NCI-H446 treated with DMSO at 0.1 percent for 48 hours (cell line): ENCODE measurements around the gene NEUROG1.
"Not testable (repeated sequence)": the region's sequence is repeated elsewhere in the genome, so short reads cannot be mapped to it uniquely, and the experiment has no call there.

ENCODE experiments used
- DNase-seq: peaks from one replicate; lab custom pipeline; 2025; lab: John Stamatoyannopoulos, UW

NEUROG1 gene

DNA sequence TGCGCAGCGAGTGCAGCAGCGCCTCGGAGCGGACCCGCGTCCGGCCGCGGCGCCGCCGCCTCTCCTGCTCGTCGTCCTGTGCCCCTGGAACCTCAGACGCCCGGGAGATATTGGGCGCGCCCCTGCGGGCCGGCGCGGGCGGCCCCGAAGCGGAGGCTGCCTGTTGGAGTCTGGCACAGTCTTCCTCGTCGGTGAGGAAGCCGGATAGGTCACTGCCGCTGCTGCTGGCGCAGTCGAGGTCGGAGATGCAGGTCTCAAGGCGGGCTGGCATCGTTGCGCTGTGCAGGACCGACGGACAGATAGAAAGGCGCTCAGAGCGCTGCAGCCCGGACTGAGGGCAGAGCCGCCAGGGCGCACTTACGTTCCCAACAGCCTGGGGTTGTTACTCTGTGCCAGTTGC, 344 bp downstream of the NEUROG1 start:
- no peak for DNase-seq

- DNase-seq = no peak
Measured at GRCh38 chr5:135534609-135535419, 950 bp downstream of the NEUROG1 start.

DNA sequence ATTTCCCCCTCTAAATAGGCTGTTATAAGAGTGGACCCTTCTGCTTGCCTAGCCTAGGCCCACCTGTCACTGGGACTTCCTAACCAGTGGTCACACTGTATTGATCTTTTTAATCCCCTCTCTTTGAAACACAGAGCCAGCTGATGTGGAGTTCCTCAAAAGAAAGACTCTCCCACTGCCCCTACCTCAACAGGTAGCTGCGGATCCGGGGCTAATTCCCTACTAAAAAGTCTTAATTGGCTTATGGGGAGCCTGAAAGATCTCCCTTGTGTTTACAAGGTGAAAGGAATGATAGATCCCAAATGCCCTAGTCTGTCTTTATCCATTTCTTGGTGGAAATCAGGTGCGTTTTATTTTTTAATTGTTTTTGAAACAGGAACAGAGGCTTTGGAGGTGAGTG, 2.0 kb downstream of the NEUROG1 start:
- no peak for DNase-seq

DNA sequence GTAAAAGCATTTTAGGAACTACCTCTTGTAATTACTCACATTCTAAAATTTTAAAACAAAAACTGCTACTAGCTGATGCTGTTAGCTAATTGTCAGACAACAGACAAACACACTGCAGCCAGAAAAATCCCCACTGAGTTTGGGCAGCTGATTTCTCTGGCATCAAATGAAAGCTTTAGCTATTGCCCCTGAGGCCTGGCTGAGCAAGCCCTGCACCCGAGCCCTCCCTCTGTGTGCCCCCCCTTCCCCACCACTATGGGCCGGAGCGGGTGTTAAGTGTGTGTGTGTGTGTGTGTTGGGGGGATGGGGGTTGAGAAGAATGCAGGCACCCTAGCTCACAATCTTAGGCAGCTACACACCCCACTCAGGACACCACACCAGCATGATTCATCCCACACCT, 2.4 kb downstream of the NEUROG1 start:
- no peak for DNase-seq

GRCh38 chr5:135529576-135529975, 6.2 kb downstream of the NEUROG1 start:
- DNase-seq = not testable (repeated sequence)

- no peak for DNase-seq
Measured at GRCh38 chr5:135526924-135527323, 8.8 kb downstream of the NEUROG1 start.

DNA sequence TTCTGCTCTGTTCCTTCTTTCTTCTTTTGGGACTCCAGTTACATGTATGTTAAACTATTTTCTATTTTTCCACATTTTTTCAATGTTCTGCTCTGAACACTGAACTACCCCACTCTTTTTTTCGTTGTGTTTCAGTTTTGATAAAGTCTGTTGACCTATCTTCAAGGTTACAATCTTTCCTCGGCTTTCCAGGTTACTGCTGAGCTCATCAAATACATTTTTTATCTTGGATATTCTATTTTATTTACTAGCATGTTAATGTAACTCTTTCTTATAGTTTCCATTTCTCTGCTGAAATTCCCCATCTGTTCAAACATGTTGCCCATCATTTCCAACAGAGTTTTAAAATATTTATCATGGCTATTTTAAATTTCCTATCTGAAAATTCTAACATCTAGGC, 13.8 kb downstream of the NEUROG1 start:
- DNase-seq = no peak

GRCh38 chr5:135517631-135518030, 18.1 kb downstream of the NEUROG1 start:
- no peak for DNase-seq

- DNase-seq = no peak
Measured at GRCh38 chr5:135514116-135514515, 21.6 kb downstream of the NEUROG1 start.

- DNase-seq = no peak
Measured at GRCh38 chr5:135511761-135512575, 23.8 kb downstream of the NEUROG1 start.

DNA sequence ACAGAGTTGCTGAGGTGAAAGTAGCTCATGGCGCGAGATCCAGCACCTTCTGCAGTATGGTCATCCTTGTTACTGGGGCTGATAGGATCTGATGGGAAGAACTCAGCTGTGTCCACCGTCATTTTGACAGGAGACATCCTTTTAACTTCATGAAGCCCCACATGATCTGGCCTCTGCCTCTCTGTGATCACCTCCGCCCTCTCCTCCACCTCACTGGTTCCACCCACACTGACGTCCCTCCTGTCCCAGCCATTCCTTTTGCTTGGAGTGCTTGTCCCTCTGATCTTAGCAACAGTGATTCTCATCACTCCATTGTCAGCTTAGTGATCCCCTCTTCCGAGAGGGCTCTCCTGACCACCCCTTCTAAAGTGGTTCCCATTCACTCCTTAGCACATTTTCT, 25.8 kb downstream of the NEUROG1 start:
- DNase-seq = no peak

- no peak for DNase-seq
Measured at GRCh38 chr5:135508496-135509005, 27.2 kb downstream of the NEUROG1 start.

DNA sequence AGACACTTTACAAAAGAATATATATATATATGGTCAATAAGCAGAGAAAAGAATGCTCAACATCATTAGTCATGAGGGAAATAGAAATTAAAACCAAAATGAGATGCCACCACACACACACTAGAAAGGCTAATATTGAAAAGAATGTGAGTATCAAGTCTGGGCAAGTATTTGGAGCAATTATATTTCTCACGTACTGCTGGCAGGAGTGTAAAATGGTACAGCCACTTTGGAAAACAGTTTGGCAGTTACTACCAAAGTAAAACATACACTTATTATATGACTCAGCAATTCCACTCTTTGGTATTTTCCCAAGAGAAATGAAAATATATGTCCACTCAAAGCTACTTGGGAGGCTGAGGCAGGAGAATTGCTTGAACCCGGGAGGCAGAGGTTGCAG, 29.8 kb downstream of the NEUROG1 start:
- DNase-seq = peak; percentile 64

GRCh38 chr5:135504376-135504775, 31.4 kb downstream of the NEUROG1 start:
- no peak for DNase-seq

- no peak for DNase-seq
Measured at GRCh38 chr5:135503871-135504270, 31.9 kb downstream of the NEUROG1 start.

- no peak for DNase-seq
Measured at GRCh38 chr5:135502836-135503520, 32.8 kb downstream of the NEUROG1 start.

DNA sequence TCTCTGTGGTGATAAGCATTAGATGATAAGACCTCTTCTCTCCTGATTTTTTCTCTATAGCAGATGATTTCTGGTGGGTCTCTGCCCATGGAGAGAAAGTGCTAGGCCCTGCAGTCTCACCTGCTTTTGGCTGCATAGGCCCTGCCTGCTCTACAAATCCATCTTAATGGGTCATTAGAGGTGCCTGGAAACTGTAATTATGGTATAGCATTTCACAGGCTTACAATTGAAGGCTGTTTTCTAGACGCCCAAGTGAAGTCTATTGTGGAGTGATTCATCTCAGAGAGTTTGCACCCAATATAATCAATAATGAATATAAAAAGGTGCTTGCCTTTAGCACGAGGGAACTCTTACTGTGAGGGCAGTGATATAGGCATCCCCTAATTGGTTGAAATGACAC, 33.8 kb downstream of the NEUROG1 start:
- no peak for DNase-seq

DNA sequence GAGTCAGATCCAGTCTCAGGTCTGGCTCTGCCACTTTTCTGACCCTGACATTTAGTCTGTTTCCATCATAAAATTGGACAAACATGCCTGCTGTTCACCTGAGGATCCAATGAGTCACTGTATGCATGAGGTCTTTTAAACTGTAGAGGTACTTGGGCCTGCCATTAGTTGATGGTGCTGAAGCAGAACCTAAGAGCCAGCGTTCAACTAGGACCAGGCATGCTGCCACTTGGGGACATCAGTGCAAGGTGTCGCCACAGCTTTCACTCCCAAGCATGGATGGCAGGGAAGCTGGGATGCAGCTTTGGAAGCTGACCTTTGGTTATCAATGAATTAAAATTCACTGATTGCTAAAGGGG, 37.1 kb downstream of the NEUROG1 start:
- peak; percentile 43 for DNase-seq

- peak; percentile 76 for DNase-seq
Measured at GRCh38 chr5:135497971-135498636, 37.7 kb downstream of the NEUROG1 start.

GRCh38 chr5:135495531-135495930, 40.2 kb downstream of the NEUROG1 start:
- DNase-seq = not testable (repeated sequence)

DNA sequence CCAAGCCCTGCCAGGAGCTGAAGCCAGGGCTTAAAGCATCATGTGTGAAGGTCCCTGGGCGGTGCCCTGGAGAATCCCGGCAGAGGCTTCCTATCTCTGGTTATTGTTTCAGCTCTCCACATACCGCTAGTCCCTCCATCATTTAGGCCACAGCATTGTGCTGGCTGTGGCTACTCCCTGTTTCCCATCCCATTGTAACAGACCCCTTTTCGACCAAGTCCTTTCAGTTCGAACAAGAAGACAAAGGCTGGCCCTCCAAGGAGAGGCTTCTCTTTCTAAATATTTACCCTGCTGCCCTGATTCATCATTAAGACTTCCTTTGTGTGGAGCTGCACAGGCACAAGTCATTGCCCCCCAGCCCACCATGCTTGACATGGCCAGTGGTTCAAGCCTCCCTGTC, 41.6 kb downstream of the NEUROG1 start:
- DNase-seq = no peak
